GM21737 (cell line): Measurements from ENCODE around the gene SERAC1.

Experiments
- ATAC-seq: cut with Tn5 transposase; IDR thresholded peaks from one replicate; pipeline ENCODE4 v1.9.1; 2021; ENCODE audit warnings: mild to moderate bottlenecking, moderate library complexity; ENCODE audit not compliant: unreplicated experiment

SERAC1 gene

GRCh38 chr6:158060455-158061360 is 107.4 kb downstream of the SERAC1 start:
- no peak for ATAC-seq
